Hepatic stellate cell (primary cell): Measurements from ENCODE around the gene ERBB4.
A peak's percentile ranks its signal among the peaks of the same experiment; 100 is the strongest.
"Not testable (repeated sequence)": the region's sequence is repeated elsewhere in the genome, so short reads cannot be mapped to it uniquely, and the experiment has no call there.

ENCODE experiments used
- DNase-seq: peaks from one replicate; pipeline ENCODE4 v3.0.0; 2011; ENCODE audit warnings: low spot score

The ERBB4 gene

GRCh38 chr2:212197776-212198175 is 340.8 kb downstream of the ERBB4 start:
- DNase-seq, result no peak

- DNase-seq, result no peak
Observed at GRCh38 chr2:212195626-212196025, 343.0 kb downstream of the ERBB4 start.

- no peak for DNase-seq
Observed at GRCh38 chr2:212194396-212194795, 344.2 kb downstream of the ERBB4 start.

- DNase-seq, result no peak
Observed at GRCh38 chr2:212193803-212194202, 344.8 kb downstream of the ERBB4 start.

GRCh38 chr2:212193056-212193455 is 345.5 kb downstream of the ERBB4 start:
- no peak for DNase-seq

GRCh38 chr2:212191438-212191837 is 347.2 kb downstream of the ERBB4 start:
- not testable (repeated sequence) for DNase-seq

GRCh38 chr2:212186166-212186565 is 352.4 kb downstream of the ERBB4 start:
- DNase-seq, result no peak

GRCh38 chr2:212181646-212182045 is 357.0 kb downstream of the ERBB4 start:
- no peak for DNase-seq

GRCh38 chr2:212180408-212181083 is 358.1 kb downstream of the ERBB4 start:
- no peak for DNase-seq

- no peak for DNase-seq
Observed at GRCh38 chr2:212177724-212178123, 360.9 kb downstream of the ERBB4 start.

GRCh38 chr2:212176151-212176550 is 362.5 kb downstream of the ERBB4 start:
- DNase-seq, result no peak

GRCh38 chr2:212173756-212174510 is 364.7 kb downstream of the ERBB4 start:
- DNase-seq, result no peak

- no peak for DNase-seq
Observed at GRCh38 chr2:212173331-212173730, 365.3 kb downstream of the ERBB4 start.

GRCh38 chr2:212170382-212170781 is 368.2 kb downstream of the ERBB4 start:
- DNase-seq, result no peak

- DNase-seq, result no peak
Observed at GRCh38 chr2:212158081-212158480, 380.5 kb downstream of the ERBB4 start.

GRCh38 chr2:212157012-212157411 is 381.6 kb downstream of the ERBB4 start:
- peak; percentile 2 for DNase-seq

GRCh38 chr2:212156088-212156487 is 382.5 kb downstream of the ERBB4 start:
- no peak for DNase-seq

- no peak for DNase-seq
Observed at GRCh38 chr2:212154477-212154878, 384.1 kb downstream of the ERBB4 start.

- no peak for DNase-seq
Observed at GRCh38 chr2:212153923-212154322, 384.7 kb downstream of the ERBB4 start.

GRCh38 chr2:212147921-212148513 is 390.6 kb downstream of the ERBB4 start:
- no peak for DNase-seq

- DNase-seq, result no peak
Observed at GRCh38 chr2:212146416-212146815, 392.2 kb downstream of the ERBB4 start.

GRCh38 chr2:212145121-212145520 is 393.5 kb downstream of the ERBB4 start:
- DNase-seq, result peak; percentile 21

GRCh38 chr2:212142631-212143030 is 396.0 kb downstream of the ERBB4 start:
- DNase-seq, result no peak
